Islet of Langerhans (tissue), 1 donor: ENCODE results near the gene KLHL6.
"Not testable (repeated sequence)": the region's sequence is repeated elsewhere in the genome, so short reads cannot be mapped to it uniquely, and the experiment has no call there.

ENCODE experiments used
- FAIRE-seq: peaks from one replicate; lab custom pipeline; 2011; peaks lifted over from hg19 to GRCh38; lab: Jason Lieb, UNC

KLHL6 gene

DNA sequence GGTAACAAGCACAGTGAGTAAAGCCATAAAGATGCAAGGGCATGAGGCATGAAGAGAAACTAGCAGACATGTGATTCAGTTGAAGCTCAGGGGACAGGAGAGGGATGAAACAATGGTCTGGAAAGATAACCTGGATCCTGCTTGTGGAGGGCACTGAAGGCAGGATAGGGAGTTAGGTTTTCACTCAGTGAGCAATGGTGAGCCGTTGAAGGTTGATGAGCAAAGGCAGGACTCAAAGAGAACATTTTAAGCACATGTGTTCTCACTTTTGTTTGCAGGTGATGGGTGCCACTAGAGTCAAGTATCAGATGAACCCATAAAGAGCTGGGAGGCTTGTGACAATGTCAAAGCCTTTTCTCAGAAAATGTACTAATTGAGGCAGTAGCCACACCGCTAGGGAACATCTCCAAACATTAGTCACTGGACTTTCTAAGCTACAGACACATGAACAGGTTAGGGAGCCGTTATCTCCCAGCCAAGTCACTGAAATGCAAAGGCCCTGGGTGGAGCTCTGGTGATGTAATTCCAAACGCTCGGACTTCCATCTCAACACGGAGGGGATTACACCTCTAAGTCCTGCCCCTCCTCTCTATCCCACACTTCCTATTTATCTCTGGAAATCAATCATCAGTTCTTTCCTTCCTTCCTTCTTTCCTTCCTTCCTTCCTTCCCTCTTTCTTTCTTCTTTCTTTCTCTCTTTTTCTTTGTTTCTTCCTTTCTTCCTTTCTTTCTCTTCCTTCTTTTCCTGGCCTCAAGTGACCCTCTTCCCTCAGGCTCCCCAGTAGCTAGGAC is 22.7 kb downstream of the KLHL6 start:
- FAIRE-seq: no peak

DNA sequence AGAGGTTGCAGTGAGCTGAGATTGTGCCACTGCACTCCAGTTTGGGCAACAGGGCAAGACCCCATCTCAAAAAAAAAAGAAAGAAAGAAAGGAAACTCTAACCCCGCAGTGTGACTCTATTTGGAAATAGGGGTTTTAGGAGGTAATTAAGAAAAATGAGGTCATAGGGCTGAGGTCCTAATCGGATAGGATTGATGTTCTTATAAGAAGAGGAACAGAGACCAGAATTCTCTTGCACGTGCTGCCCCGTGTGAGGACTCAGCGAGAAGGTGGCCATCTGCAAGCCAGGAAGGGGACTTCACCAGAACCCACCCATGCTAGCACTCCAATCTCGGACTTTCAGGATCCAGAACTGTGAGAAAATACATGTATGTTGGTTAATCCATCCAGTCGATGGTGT is 25.8 kb downstream of the KLHL6 start:
- no peak for FAIRE-seq

DNA sequence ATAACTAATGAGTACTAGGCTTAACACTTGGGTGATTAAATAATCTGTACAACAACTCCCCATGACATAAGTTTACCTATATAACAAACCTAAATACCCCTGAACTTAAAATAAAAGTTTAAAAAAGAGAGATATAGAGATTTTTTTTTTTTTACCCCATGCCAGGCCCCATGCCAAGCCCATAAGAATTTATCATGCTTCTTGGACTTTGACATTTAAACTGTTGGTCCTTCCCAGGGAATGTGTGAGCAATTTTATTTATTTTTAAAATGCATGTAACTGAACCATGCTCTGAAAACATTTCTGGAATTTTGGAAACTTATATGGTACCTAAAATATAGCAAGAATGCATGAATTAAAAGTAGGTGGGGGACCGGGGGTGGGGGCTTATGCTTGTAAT is 26.3 kb downstream of the KLHL6 start:
- FAIRE-seq: no peak

DNA sequence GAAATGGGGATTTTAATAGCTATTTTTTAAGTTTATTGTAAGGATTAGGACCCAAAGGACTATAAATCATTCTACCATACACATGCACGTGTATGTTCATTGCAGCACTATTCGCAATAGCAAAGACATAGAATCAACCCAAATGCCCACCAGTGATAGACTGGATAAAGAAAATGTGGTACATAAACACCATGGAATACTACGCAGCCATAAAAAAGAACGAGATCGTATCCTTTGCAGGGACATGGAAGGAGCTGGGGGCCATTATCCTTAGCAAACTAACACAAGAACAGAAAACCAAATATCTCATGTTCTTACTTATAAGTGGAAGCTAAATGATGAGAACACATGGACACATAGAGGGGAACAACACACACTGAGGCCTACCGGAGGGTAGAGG is 26.7 kb downstream of the KLHL6 start:
- not testable (repeated sequence) for FAIRE-seq

- FAIRE-seq: no peak
These were observed 27.8 kb downstream of the KLHL6 start for GRCh38 chr3:183527428-183528379.

DNA sequence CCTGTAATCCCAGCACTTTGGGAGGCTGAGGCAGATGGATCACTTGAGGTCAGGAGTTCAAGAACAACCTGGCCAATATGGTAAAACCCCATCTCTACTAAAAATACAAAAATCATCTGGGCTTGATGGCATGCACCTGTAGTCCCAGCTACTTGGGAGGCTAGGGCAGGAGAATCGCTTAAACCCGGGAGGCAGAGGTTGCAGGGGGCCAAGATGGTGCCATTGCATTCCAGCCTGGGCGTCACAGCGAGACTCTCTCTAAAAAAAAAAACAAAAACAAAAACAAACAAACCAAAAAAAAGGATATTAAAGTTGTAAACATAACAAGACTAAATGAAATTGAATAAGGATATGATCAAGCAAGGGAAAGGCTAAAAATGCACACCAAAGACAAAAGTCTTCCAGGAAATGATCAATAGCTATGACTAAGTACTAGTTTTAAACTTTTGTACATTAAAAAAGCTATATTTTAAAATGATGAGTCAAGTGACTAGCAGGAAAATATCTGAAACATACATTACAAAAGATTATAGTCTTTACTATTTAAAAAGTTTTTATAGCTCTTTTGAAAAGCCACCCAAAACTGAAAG is 28.6 kb downstream of the KLHL6 start:
- no peak for FAIRE-seq

DNA sequence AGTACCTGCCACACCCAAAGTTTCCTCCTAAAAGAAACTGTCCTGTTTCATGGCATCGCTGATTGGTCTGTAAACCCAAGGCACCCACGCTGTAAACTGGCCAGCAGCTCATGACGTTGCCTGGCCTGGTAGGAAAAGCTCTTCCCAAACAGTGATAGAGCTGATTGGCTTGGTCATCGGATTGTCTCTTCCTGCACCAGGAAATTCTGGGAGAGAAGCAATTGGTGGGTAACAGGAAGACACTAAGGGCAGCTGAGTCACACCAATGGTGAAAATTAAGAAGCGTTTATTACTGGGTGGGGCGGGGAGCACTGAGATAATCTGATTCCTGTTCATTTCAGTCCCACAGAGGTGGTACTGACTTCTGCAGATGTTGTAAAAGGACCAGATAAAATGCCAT is 31.0 kb downstream of the KLHL6 start:
- FAIRE-seq: no peak

- FAIRE-seq: not testable (repeated sequence)
These were observed 34.6 kb downstream of the KLHL6 start for GRCh38 chr3:183520741-183521556.

- FAIRE-seq: not testable (repeated sequence)
These were observed 35.2 kb downstream of the KLHL6 start for GRCh38 chr3:183520295-183520694.

GRCh38 chr3:183519891-183520290 is 35.6 kb downstream of the KLHL6 start:
- no peak for FAIRE-seq

GRCh38 chr3:183518491-183519251 is 36.8 kb downstream of the KLHL6 start:
- no peak for FAIRE-seq

GRCh38 chr3:183517607-183518006 is 37.9 kb downstream of the KLHL6 start:
- no peak for FAIRE-seq

GRCh38 chr3:183515968-183516851 is 39.3 kb downstream of the KLHL6 start:
- FAIRE-seq: no peak

GRCh38 chr3:183514021-183514420 is 41.5 kb downstream of the KLHL6 start:
- no peak for FAIRE-seq

- no peak for FAIRE-seq
These were observed 42.3 kb downstream of the KLHL6 start for GRCh38 chr3:183513046-183513706.

- FAIRE-seq: not testable (repeated sequence)
These were observed 44.0 kb downstream of the KLHL6 start for GRCh38 chr3:183511286-183512131.

DNA sequence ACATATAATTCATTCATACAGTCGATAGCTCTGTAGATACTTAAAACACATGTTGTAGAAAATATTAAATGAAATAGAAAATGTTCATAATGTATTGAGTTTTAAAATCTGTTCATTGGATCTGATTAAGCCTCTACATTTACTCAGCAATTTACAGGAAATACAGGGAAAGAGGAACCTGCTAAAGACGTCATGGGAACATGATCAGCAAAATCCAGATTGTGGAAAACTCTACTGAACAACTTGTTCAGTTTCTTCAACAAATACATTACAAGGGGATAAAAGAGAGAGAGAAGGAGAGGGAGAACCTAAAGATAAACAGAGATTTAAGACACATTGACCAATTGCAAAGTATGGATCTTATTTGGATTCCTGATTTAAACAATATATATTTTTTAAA is 46.7 kb downstream of the KLHL6 start:
- FAIRE-seq: no peak

DNA sequence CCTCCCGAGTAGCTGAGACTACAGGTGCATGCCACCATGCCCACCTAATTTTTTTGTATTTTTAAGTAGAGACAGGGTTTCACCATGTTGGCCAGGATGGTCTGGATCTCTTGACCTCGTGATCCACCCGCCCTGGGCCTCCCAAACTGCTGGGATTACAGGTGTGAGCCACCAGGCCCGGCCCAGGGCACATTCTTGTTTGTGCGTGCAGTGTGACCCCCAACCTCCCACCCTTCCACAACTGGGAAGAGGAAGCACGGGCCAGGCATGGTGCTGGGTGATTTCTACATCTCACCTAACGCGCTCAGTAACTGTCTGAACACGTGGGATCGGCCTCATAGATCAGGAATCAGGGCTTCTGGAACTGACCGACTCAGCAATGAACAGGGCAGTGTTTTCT is 48.0 kb downstream of the KLHL6 start:
- no peak for FAIRE-seq
